H1 (cell line): ENCODE data around the gene CRHBP. TPM values are rescaled to one million over a fixed set of nuclear protein-coding genes. Genes with fewer than 3 reads are reported as not detected.

Source experiments
- CTCF ChIA-PET: fragments of 300-600 bp; sonication (Branson Sonifier 250); formaldehyde crosslinking; loops from one replicate; lab custom pipeline; 2021; ENCODE audit not compliant: partially characterized antibody; lab: Charles Lee
- POLR2A ChIA-PET: fragments of 300-600 bp; sonication (Branson Sonifier 250); formaldehyde crosslinking; loops from one replicate; lab custom pipeline; 2021; ENCODE audit warnings: inconsistent platforms; ENCODE audit not compliant: partially characterized antibody; lab: Charles Lee
- DNase-seq, 2 experiments: peaks; one replicate each; pipeline versions ENCODE4 v3.0.0 to v3.0.0-alpha.2; 2010 to 2022; ENCODE audit warnings: low spot score in 2 of 2, low read depth in 1 of 2, mixed read lengths in 1 of 2
- FAIRE-seq: peaks from 2 replicates; lab custom pipeline; 2011; peaks lifted over from hg19 to GRCh38; lab: Jason Lieb, UNC
- H2AFZ ChIP-seq: 2 replicates; pipeline ENCODE4 v1.8.1; 2012; ENCODE audit warnings: low read length, inconsistent platforms
- H2AK5ac ChIP-seq: 2 replicates; pipeline ENCODE4 v1.6.1; 2013; ENCODE audit warnings: low read depth, low read length
- H2BK120ac ChIP-seq: replicated peaks from 2 replicates; pipeline ENCODE3; 2013; ENCODE audit warnings: low read depth, low read length, inconsistent platforms
- H2BK12ac ChIP-seq: 2 replicates; pipeline ENCODE4 v1.6.1; 2013; ENCODE audit warnings: low read depth, low read length
- H2BK15ac ChIP-seq: 2 replicates; pipeline ENCODE4 v1.6.1; 2013; ENCODE audit warnings: low read length
- H2BK20ac ChIP-seq: 2 replicates; pipeline ENCODE4 v1.6.1; 2013; ENCODE audit warnings: low read length
- H2BK5ac ChIP-seq: 2 replicates; pipeline ENCODE4 v1.6.1; 2013; ENCODE audit warnings: low read depth, low read length
- H3K14ac ChIP-seq: 2 replicates; pipeline ENCODE4 v1.6.1; 2013; ENCODE audit warnings: inconsistent platforms; ENCODE audit not compliant: insufficient read length
- H3K18ac ChIP-seq: 2 replicates; pipeline ENCODE4 v1.6.1; 2013; ENCODE audit warnings: low read length; ENCODE audit errors: extremely low read depth
- H3K23ac ChIP-seq: 2 replicates; pipeline ENCODE4 v1.6.1; 2013; ENCODE audit warnings: inconsistent platforms; ENCODE audit not compliant: insufficient read length
- H3K23me2 ChIP-seq: 2 replicates; pipeline ENCODE4 v1.6.1; 2013; ENCODE audit warnings: low read depth, low read length
- H3K27ac ChIP-seq: 2 replicates; pipeline ENCODE4 v1.6.1; 2011; ENCODE audit warnings: low read depth, low read length, inconsistent platforms
- H3K27me3 ChIP-seq, 4 experiments: replicated peaks in 1 of 4; 1 replicate in 1 of 4; 2 replicates in 3 of 4; pipeline versions ENCODE4 v1.6.1 to v1.8.1; 2011 to 2013; ENCODE audit warnings: low read length in 3 of 4, mild to moderate bottlenecking in 3 of 4, inconsistent platforms in 2 of 4, mixed read lengths in 2 of 4, moderate library complexity in 1 of 4; ENCODE audit not compliant: control insufficient read depth in 3 of 4, insufficient read depth in 3 of 4; ENCODE audit errors: extremely low read depth in 1 of 4
- H3K36me3 ChIP-seq, 4 experiments: 2 replicates each; pipeline versions ENCODE4 v1.6.1 to v1.8.1; 2011 to 2013; ENCODE audit warnings: mild to moderate bottlenecking in 4 of 4, low read length in 3 of 4, moderate library complexity in 2 of 4, control low read depth in 1 of 4, inconsistent platforms in 1 of 4; ENCODE audit not compliant: insufficient read depth in 4 of 4, control insufficient read depth in 2 of 4
- H3K4ac ChIP-seq: replicated peaks from 2 replicates; pipeline ENCODE3; 2013; ENCODE audit warnings: low read length, low read depth, mixed read lengths, inconsistent platforms; ENCODE audit not compliant: insufficient read length
- H3K4me1 ChIP-seq, 4 experiments: replicated peaks in 1 of 4; 1 replicate in 1 of 4; 2 replicates in 3 of 4; pipeline versions ENCODE4 v1.6.1 to v1.8.1; 2011 to 2013; ENCODE audit warnings: low read length in 3 of 4, inconsistent platforms in 2 of 4, mixed read lengths in 1 of 4; ENCODE audit not compliant: insufficient read depth in 4 of 4, control insufficient read depth in 3 of 4
- H3K4me2 ChIP-seq, 2 experiments: 2 replicates each; pipeline versions ENCODE4 v1.6.1 to v1.8.1; 2011 to 2013; ENCODE audit warnings: low read depth in 2 of 2, low read length in 2 of 2, control low read depth in 1 of 2, inconsistent platforms in 1 of 2, mild to moderate bottlenecking in 1 of 2; ENCODE audit not compliant: insufficient read depth in 1 of 2
- H3K4me3 ChIP-seq, 4 experiments: fragments of 200-600, 300-600 bp in 1 of 4; sonication (generic), shearing (Covaris generic), sonication (Bioruptor Twin) in 1 of 4; 2 replicates each; pipeline versions ENCODE4 v1.5.1 to v1.8.1; 2011 to 2016; ENCODE audit warnings: low read length in 4 of 4, low read depth in 3 of 4, control low read depth in 2 of 4, inconsistent platforms in 2 of 4, mild to moderate bottlenecking in 2 of 4, mixed read lengths in 1 of 4, moderate library complexity in 1 of 4; ENCODE audit not compliant: insufficient read depth in 2 of 4; ENCODE audit errors: extremely low read depth in 1 of 4
- H3K56ac ChIP-seq: replicated peaks from 2 replicates; pipeline ENCODE3; 2013; ENCODE audit warnings: low read depth, mild to moderate bottlenecking, mixed read lengths, low read length, inconsistent platforms; ENCODE audit not compliant: insufficient read length
- H3K79me1 ChIP-seq: 2 replicates; pipeline ENCODE4 v1.6.1; 2013; ENCODE audit warnings: low read depth, low read length, control low read depth
- H3K79me2 ChIP-seq, 2 experiments: 2 replicates each; pipeline versions ENCODE4 v1.6.1 to v1.8.1; 2012 to 2013; ENCODE audit warnings: low read length in 2 of 2, mild to moderate bottlenecking in 2 of 2, inconsistent platforms in 1 of 2; ENCODE audit not compliant: insufficient read depth in 2 of 2, control insufficient read depth in 1 of 2
- H3K9ac ChIP-seq, 4 experiments: replicated peaks in 1 of 4; 1 replicate in 1 of 4; 2 replicates in 3 of 4; pipeline versions ENCODE4 v1.6.1 to v1.8.1; 2011 to 2013; ENCODE audit warnings: low read depth in 3 of 4, low read length in 3 of 4, control low read depth in 2 of 4, mild to moderate bottlenecking in 2 of 4, moderate library complexity in 2 of 4, inconsistent platforms in 1 of 4; ENCODE audit errors: extremely low read depth in 1 of 4
- H3K9me3 ChIP-seq, 2 experiments: 2 replicates each; pipeline versions ENCODE4 v1.6.1 to v1.8.1; 2012 to 2013; ENCODE audit warnings: mild to moderate bottlenecking in 2 of 2, moderate library complexity in 2 of 2, control low read depth in 1 of 2, inconsistent platforms in 1 of 2, low read depth in 1 of 2, low read length in 1 of 2, mixed read lengths in 1 of 2; ENCODE audit not compliant: insufficient read depth in 2 of 2
- H4K20me1 ChIP-seq, 2 experiments: replicated peaks in 1 of 2; 2 replicates each; pipeline versions ENCODE3 to v1.8.1; 2011 to 2013; ENCODE audit warnings: inconsistent platforms in 2 of 2, low read length in 2 of 2, mild to moderate bottlenecking in 1 of 2; ENCODE audit not compliant: insufficient read depth in 2 of 2, control insufficient read depth in 1 of 2
- H4K5ac ChIP-seq: 2 replicates; pipeline ENCODE4 v1.6.1; 2013; ENCODE audit warnings: low read length, low read depth, mixed read lengths, inconsistent platforms; ENCODE audit not compliant: insufficient read length
- H4K8ac ChIP-seq: 2 replicates; pipeline ENCODE4 v1.8.0; 2013; ENCODE audit warnings: mild to moderate bottlenecking, moderate library complexity, low read length, inconsistent platforms; ENCODE audit not compliant: insufficient read depth; ENCODE audit errors: extremely low read depth
- H4K91ac ChIP-seq: replicated peaks from 2 replicates; pipeline ENCODE3; 2013; ENCODE audit warnings: low read length, mixed read lengths, inconsistent platforms; ENCODE audit not compliant: insufficient read length
- BACH1 ChIP-seq: IDR thresholded peaks from 2 replicates; pipeline ENCODE4 v1.6.1; 2012; ENCODE audit warnings: low read length, improper control_type of control experiment
- BRCA1 ChIP-seq: IDR thresholded peaks from 2 replicates; pipeline ENCODE4 v1.6.1; 2012; ENCODE audit warnings: low read depth, low read length, improper control_type of control experiment
- CBX5 ChIP-seq: fragments of 300-800, 300-1000 bp; sonication (generic); IDR thresholded peaks from 2 replicates; pipeline ENCODE4 v1.7.1; 2016; ENCODE audit warnings: antibody characterized with exemption, low read length, low read depth
- CBX8 ChIP-seq: fragments of 300-800, 300-1000 bp; sonication (generic); IDR thresholded peaks from 2 replicates; pipeline ENCODE4 v1.7.1; 2016; ENCODE audit warnings: low read depth, low read length, borderline replicate concordance
- CEBPB ChIP-seq: IDR thresholded peaks from 2 replicates; pipeline ENCODE4 v1.6.1; 2012; ENCODE audit warnings: low read depth, low read length
- EP300 ChIP-seq, 2 experiments: IDR thresholded peaks; 1 replicate in 1 of 2; 2 replicates in 1 of 2; pipeline ENCODE4 v1.6.1; 2011 to 2012; ENCODE audit warnings: low read depth in 2 of 2, low read length in 2 of 2, mild to moderate bottlenecking in 2 of 2, borderline replicate concordance in 1 of 2, inconsistent platforms in 1 of 2, moderate library complexity in 1 of 2
- GABPA ChIP-seq: IDR thresholded peaks from 2 replicates; pipeline ENCODE4 v1.6.1; 2011; ENCODE audit warnings: mild to moderate bottlenecking, low read length, moderate library complexity, borderline replicate concordance; ENCODE audit not compliant: insufficient read depth
- KDM4A ChIP-seq: IDR thresholded peaks from one replicate; pipeline ENCODE4 v1.7.1; 2012; ENCODE audit warnings: low read depth, mild to moderate bottlenecking, moderate library complexity, low read length, inconsistent platforms; ENCODE audit not compliant: severe bottlenecking
- POLR2AphosphoS5 ChIP-seq: IDR thresholded peaks from 2 replicates; pipeline ENCODE4 v1.6.1; 2011; ENCODE audit warnings: low read depth, low read length
- RNF2 ChIP-seq: fragments of 200-900, 300-1000 bp; sonication (generic); IDR thresholded peaks from 2 replicates; pipeline ENCODE4 v1.7.1; 2016; ENCODE audit warnings: borderline replicate concordance, low read depth, mild to moderate bottlenecking, antibody characterized with exemption, low read length; ENCODE audit not compliant: poor library complexity, severe bottlenecking; ENCODE audit errors: missing control alignments
- SIRT6 ChIP-seq: IDR thresholded peaks from one replicate; pipeline ENCODE4 v1.7.1; 2012; ENCODE audit warnings: low read length, inconsistent platforms
- SIX5 ChIP-seq: IDR thresholded peaks from 2 replicates; pipeline ENCODE4 v1.6.1; 2011; ENCODE audit warnings: mild to moderate bottlenecking, low read depth, low read length
- TAF1 ChIP-seq: IDR thresholded peaks from 2 replicates; pipeline ENCODE4 v1.6.1; 2011; ENCODE audit warnings: mild to moderate bottlenecking, low read depth, low read length
- USF2 ChIP-seq: IDR thresholded peaks from 2 replicates; pipeline ENCODE4 v1.6.1; 2011; ENCODE audit warnings: low read length, improper control_type of control experiment
- WGBS, 2 experiments: shearing (Covaris generic) in 1 of 2; methylation state at CpG; one replicate each; pipeline versions ENCODE4 v1.1.6 to v1.1.7; 2013 to 2015; ENCODE audit warnings: low lambda C conversion rate in 2 of 2, mixed read lengths in 2 of 2, inconsistent platforms in 1 of 2, low coverage in 1 of 2, missing lambda C conversion rate in 1 of 2; ENCODE audit not compliant: insufficient replicate concordance in 2 of 2, insufficient coverage in 1 of 2, insufficient read length in 1 of 2; ENCODE audit errors: extremely low coverage in 1 of 2, missing lambda C conversion rate in 1 of 2; 5-methylcytosine and 5-hydroxymethylcytosine counted together
- polyA plus RNA-seq, 7 experiments: library from polyadenylated mRNA; depleted of rRNA in 3 of 7; stranded (reverse) in 5 of 7; unstranded in 2 of 7; fragments of >200 nt in 5 of 7; fragments of 200-250 nt in 2 of 7; gene quantifications; 1 replicate in 5 of 7; 2 replicates in 1 of 7; 4 replicates in 1 of 7; pipeline versions ENCODE4 v1.2.1 to v1.2.3, GENCODE V29; 2011 to 2013; ENCODE audit warnings: missing spikeins in 2 of 7, mixed read lengths in 2 of 7
- total RNA-seq: library from RNA; stranded (reverse); fragmentation: NEBNext Ultra II Directional; extraction: Animal tissue kit (Norgen Biotek cat#: 25700); gene quantifications from 2 replicates; pipeline ENCODE4 v1.2.1, GENCODE V29; 2021

The CRHBP gene
- total and polyA plus RNA-seq, 2 of the 8 experiments (the other 6 are each of a cell fraction or from before 2014, with no cell fraction given): 0.30 TPM; not detected in 1

DNA sequence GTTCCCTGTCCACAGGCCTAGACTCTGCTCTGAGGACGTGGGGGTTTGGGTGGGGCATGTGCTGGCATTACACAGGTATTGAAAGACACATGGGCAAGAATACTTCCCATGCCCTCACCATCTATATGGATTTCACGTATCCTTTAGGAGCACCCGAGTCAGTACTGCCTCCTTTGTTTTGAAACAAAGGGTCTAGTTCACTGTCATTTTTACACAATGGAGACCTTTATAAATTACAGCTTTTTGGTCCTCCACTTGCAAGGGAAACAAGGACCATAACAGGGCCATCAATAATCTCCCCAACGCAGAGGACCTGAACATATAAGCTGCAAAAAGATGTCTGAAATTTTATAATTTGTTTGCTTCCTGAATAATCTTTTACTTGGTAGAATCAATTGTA, 24.9 kb upstream of the CRHBP start:
- H2BK15ac ChIP-seq: no peak overlapping the region
- no peaks in the 10 kb centered on the region for H3K79me1 ChIP-seq
- no peak overlapping the region for H2AFZ ChIP-seq
- H3K56ac ChIP-seq: no peak overlapping the region
- POLR2A ChIA-PET: no interaction called here
- H3K4me2 ChIP-seq: no peak overlapping the region
- no peak overlapping the region for H2BK5ac ChIP-seq
- no peak overlapping the region for H2AK5ac ChIP-seq
- no peaks in the 10 kb centered on the region for H3K9me3 ChIP-seq
- H3K23ac ChIP-seq: no peak overlapping the region
- no peak overlapping the region for H2BK120ac ChIP-seq
- no peak overlapping the region for H2BK20ac ChIP-seq
- H3K36me3 ChIP-seq: no peaks in the 10 kb centered on the region
- no peak overlapping the region for H4K5ac ChIP-seq
- FAIRE-seq (no peak), DNase-seq (no peak)
- H3K9ac ChIP-seq: no peak overlapping the region; a peak in 1 of 7 replicates
- H3K27ac ChIP-seq: no peak overlapping the region
- H4K91ac ChIP-seq: no peak overlapping the region
- no peaks in the 10 kb centered on the region for H3K79me2 ChIP-seq
- 0 out of 7 replicates have a peak, but pooled peaks cover 0 to 6% (median 0%) of the 10 kb centered on the region in 4 experiments for H3K4me1 ChIP-seq
- no peak overlapping the region for H3K18ac ChIP-seq
- H4K8ac ChIP-seq: no peak overlapping the region
- no peak overlapping the region for H2BK12ac ChIP-seq
- H3K4ac ChIP-seq: no peak overlapping the region
- CTCF ChIA-PET: interaction anchor here (1.5 kb wide), 1 partner anchor 259 kb away, joined by 3 read pairs; no protein-coding TSS in a partner anchor
- H3K14ac ChIP-seq: no peak overlapping the region
- no peaks in the 10 kb centered on the region for H4K20me1 ChIP-seq
- no peaks in the 10 kb centered on the region for H3K23me2 ChIP-seq
- H3K4me3 ChIP-seq: no peak overlapping the region
- H3K27me3 ChIP-seq: no peaks in the 10 kb centered on the region
- 90% methylated on average over 4 of the region's 4 CpGs; no CpG with 5 or more reads in 1 of the 2 experiments for WGBS, 2 experiments
- TF ChIP-seq GABPA (no peak), TAF1 (no peak), CBX8 (no peak), KDM4A (no peak), BACH1 (no peak), CBX5 (no peak), RNF2 (no peak), POLR2AphosphoS5 (no peak), SIRT6 (no peak), BRCA1 (no peak), EP300 (IDR thresholded peaks at IDR 0.05; ENCODE audit: borderline replicate concordance in 1 of 2, low read depth in 2 of 2, low read length in 2 of 2) (no peak), CEBPB (no peak), SIX5 (no peak), USF2 (no peak)
